Measurements from ENCODE around the gene PTX3.

The PTX3 gene

DNA sequence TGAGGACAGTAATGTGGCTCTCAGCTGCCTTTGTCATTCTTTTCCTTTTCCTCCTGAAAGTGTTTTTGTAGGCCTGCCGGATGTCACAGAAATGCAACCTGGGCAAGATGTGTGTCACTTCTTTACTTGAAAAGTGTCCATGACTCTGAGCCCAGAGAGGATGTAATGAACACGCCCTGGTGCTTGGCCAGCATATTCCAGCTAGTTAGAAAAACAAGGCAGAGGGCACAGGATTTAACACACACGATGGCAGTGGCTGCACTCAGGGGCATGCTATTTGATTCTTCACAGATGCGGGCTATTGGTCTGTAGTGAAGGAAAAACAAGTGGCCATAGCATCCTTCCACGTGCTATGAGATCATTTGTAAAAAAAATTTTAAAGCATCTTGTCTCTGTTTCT lies 30.3 kb upstream of the PTX3 start:
- H3K36me3 ChIP-seq (ENCODE audit: low read length) = no peaks in the 10 kb centered on the region
- no peak overlapping the region for H3K27ac ChIP-seq (ENCODE audit: low read depth, low read length)
- H3K79me2 ChIP-seq (ENCODE audit: insufficient read depth, low read length) = no peaks in the 10 kb centered on the region
- H3K9ac ChIP-seq (ENCODE audit: low read length) = no peak overlapping the region
- no peaks in the 10 kb centered on the region for H3K9me2 ChIP-seq (replicated peaks; ENCODE audit: insufficient read depth, low read length)
- TF ChIP-seq, protein P1, sequence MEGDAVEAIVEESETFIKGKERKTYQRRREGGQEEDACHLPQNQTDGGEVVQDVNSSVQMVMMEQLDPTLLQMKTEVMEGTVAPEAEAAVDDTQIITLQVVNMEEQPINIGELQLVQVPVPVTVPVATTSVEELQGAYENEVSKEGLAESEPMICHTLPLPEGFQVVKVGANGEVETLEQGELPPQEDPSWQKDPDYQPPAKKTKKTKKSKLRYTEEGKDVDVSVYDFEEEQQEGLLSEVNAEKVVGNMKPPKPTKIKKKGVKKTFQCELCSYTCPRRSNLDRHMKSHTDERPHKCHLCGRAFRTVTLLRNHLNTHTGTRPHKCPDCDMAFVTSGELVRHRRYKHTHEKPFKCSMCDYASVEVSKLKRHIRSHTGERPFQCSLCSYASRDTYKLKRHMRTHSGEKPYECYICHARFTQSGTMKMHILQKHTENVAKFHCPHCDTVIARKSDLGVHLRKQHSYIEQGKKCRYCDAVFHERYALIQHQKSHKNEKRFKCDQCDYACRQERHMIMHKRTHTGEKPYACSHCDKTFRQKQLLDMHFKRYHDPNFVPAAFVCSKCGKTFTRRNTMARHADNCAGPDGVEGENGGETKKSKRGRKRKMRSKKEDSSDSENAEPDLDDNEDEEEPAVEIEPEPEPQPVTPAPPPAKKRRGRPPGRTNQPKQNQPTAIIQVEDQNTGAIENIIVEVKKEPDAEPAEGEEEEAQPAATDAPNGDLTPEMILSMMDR (IDR thresholded peaks at IDR 0.05; ENCODE audit: insufficient read depth, low read length, poor library complexity, severe bottlenecking) = no peak
- TF ChIP-seq EZH2phosphoT487 (conservative IDR thresholded peaks at IDR 0.05; ENCODE audit: low read length) = no peak
- no peak overlapping the region for H3K4me2 ChIP-seq (ENCODE audit: low read depth, low read length, poor library complexity, severe bottlenecking)
- no peak overlapping the region for H3K4me3 ChIP-seq (ENCODE audit: insufficient read depth, low read length, poor library complexity, severe bottlenecking)
- no peak overlapping the region for H2AFZ ChIP-seq (ENCODE audit: low read depth, low read length, severe bottlenecking)
- H3K27me3 ChIP-seq (ENCODE audit: low read length) = no peaks in the 10 kb centered on the region
- no peaks in the 10 kb centered on the region for H3K9me3 ChIP-seq (ENCODE audit: insufficient read depth, low read length)
- no peaks in the 10 kb centered on the region for H3F3A ChIP-seq (ENCODE audit: insufficient read depth)
- no peaks in the 10 kb centered on the region for H4K20me1 ChIP-seq (ENCODE audit: low read depth, low read length)

DNA sequence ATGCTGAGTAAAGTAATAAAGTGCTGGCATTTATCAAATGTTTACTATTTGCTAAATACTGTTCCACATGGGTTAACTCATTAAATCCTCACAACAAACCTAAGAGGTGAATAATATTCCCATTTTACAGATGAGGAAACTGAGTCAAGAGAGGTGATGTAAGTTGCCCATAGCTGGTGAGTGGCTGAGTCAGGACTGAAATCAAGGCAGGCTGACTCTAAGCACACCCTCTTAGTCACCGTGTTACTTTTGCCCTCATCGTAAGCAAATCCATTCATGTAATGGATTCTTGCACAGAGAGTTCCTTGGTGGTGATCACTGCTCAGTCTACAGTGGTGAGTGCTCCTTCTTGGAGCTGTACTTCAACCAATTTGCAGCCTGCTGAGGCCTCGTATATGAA lies 28.9 kb upstream of the PTX3 start:
- TF ChIP-seq, protein P1 (IDR thresholded peaks at IDR 0.05; ENCODE audit: insufficient read depth, low read length, poor library complexity, severe bottlenecking) = no peak
- TF ChIP-seq EZH2phosphoT487 (conservative IDR thresholded peaks at IDR 0.05; ENCODE audit: low read length) = no peak
- H3K4me2 ChIP-seq (ENCODE audit: low read depth, low read length, poor library complexity, severe bottlenecking) = no peak overlapping the region

DNA sequence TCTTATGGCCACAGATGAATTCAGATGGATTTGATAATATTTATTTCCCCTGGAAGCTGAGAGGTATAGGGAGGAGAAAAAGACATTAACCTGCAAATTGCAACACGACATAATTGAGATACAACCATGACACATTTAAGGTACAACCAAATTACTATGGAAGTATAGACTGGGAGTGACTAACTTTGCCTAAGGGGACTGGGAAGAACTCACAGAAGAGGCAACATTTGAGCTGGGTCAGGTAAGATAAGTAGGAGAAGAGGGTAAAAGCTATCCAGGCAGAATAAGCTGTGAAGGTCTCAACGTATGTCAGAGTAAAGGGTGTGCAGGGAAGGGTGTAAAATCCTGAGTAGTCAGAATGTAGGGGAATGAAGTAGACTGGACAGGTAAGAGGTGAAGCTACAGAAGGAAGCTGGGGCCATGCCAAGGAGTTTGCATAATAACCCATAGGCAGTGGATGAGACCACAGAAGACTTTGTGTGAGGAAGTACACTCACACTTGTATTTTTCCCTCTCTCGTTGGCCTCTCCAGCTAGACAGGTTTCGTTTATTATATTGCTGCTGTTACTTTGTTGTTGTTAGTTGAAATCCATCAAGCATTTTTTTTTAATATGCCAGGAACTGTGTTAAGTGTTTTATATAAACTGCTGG lies 28.0 kb upstream of the PTX3 start:
- H3K27ac ChIP-seq (ENCODE audit: low read depth, low read length) = no peak overlapping the region
- no peak overlapping the region for H3K4me2 ChIP-seq (ENCODE audit: low read depth, low read length, poor library complexity, severe bottlenecking)
- H3K4me3 ChIP-seq (ENCODE audit: insufficient read depth, low read length, poor library complexity, severe bottlenecking) = no peak overlapping the region
- H3K27me3 ChIP-seq (ENCODE audit: low read length) = no peaks in the 10 kb centered on the region
- no peak overlapping the region for H2AFZ ChIP-seq (ENCODE audit: low read depth, low read length, severe bottlenecking)
- H3K9me3 ChIP-seq (ENCODE audit: insufficient read depth, low read length) = no peaks in the 10 kb centered on the region
- no peaks in the 10 kb centered on the region for H4K20me1 ChIP-seq (ENCODE audit: low read depth, low read length)
- H3K36me3 ChIP-seq (ENCODE audit: low read length) = no peaks in the 10 kb centered on the region
- H3K79me2 ChIP-seq (ENCODE audit: insufficient read depth, low read length) = no peaks in the 10 kb centered on the region
- TF ChIP-seq, protein P1 (IDR thresholded peaks at IDR 0.05; ENCODE audit: insufficient read depth, low read length, poor library complexity, severe bottlenecking) = no peak
- TF ChIP-seq EZH2phosphoT487 (conservative IDR thresholded peaks at IDR 0.05; ENCODE audit: low read length) = no peak
- H3F3A ChIP-seq (ENCODE audit: insufficient read depth) = no peaks in the 10 kb centered on the region
- no peaks in the 10 kb centered on the region for H3K9me2 ChIP-seq (replicated peaks; ENCODE audit: insufficient read depth, low read length)
- no peak overlapping the region for H3K9ac ChIP-seq (ENCODE audit: low read length)

More for the DNA sequence above, 28.9 kb upstream of the PTX3 start:
- H3K9me2 ChIP-seq (replicated peaks; ENCODE audit: insufficient read depth, low read length) = no peaks in the 10 kb centered on the region
- H3K9me3 ChIP-seq (ENCODE audit: insufficient read depth, low read length) = no peaks in the 10 kb centered on the region
- H3F3A ChIP-seq (ENCODE audit: insufficient read depth) = no peaks in the 10 kb centered on the region
- no peaks in the 10 kb centered on the region for H3K36me3 ChIP-seq (ENCODE audit: low read length)
- H3K27ac ChIP-seq (ENCODE audit: low read depth, low read length) = no peak overlapping the region
- no peak overlapping the region for H2AFZ ChIP-seq (ENCODE audit: low read depth, low read length, severe bottlenecking)
- no peaks in the 10 kb centered on the region for H3K27me3 ChIP-seq (ENCODE audit: low read length)
- no peaks in the 10 kb centered on the region for H3K79me2 ChIP-seq (ENCODE audit: insufficient read depth, low read length)
- no peak overlapping the region for H3K4me3 ChIP-seq (ENCODE audit: insufficient read depth, low read length, poor library complexity, severe bottlenecking)
- no peak overlapping the region for H3K9ac ChIP-seq (ENCODE audit: low read length)
- H4K20me1 ChIP-seq (ENCODE audit: low read depth, low read length) = no peaks in the 10 kb centered on the region

All from SU-DHL-6 (cell line).